ENCODE results near the gene MAP7D3.
A peak's percentile ranks its signal among the peaks of the same experiment; 100 is the strongest.
"Not testable (repeated sequence)": the region's sequence is repeated elsewhere in the genome, so short reads cannot be mapped to it uniquely, and the experiment has no call there.

MAP7D3 gene

DNA sequence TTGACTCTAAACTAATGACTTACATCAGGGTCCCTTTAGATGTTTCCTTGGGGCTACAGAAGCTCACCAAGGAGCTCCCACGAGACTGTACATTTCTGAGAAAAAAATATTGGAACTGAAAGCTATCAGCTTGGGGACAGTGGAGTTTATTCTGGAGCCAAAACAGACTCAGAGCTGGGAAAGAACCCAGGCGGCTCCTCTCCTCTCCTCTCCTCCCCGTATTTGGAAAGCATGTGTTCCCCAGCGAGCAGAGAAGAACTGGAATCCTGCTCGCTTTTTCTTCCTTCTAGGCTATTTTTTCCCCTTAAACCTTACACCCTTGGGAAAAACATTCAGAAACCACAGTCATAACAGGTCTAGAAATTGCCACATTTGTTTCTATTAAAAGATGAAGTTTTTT lies 4.3 kb upstream of the MAP7D3 start:
- no peaks in the 10 kb centered on the region for H3K36me3 ChIP-seq (ENCODE audit: low read length)
- H3K9ac ChIP-seq (ENCODE audit: low read length), result no peak overlapping the region
- H3K9me2 ChIP-seq (replicated peaks; ENCODE audit: insufficient read depth, low read length), result no peaks in the 10 kb centered on the region
- H2AFZ ChIP-seq (ENCODE audit: low read depth, low read length, severe bottlenecking), result no peak overlapping the region
- no peaks in the 10 kb centered on the region for H3K79me2 ChIP-seq (ENCODE audit: insufficient read depth, low read length)
- TF ChIP-seq EZH2phosphoT487 (conservative IDR thresholded peaks at IDR 0.05; ENCODE audit: low read length), result no peak
- H3F3A ChIP-seq (ENCODE audit: insufficient read depth), result no peaks in the 10 kb centered on the region
- no peak overlapping the region for H3K4me3 ChIP-seq (ENCODE audit: insufficient read depth, low read length, poor library complexity, severe bottlenecking)
- no peaks in the 10 kb centered on the region for H3K9me3 ChIP-seq (ENCODE audit: insufficient read depth, low read length)
- no peak overlapping the region for H3K27ac ChIP-seq (ENCODE audit: low read depth, low read length)
- H4K20me1 ChIP-seq (ENCODE audit: low read depth, low read length), result no peaks in the 10 kb centered on the region
- no peaks in the 10 kb centered on the region for H3K27me3 ChIP-seq (ENCODE audit: low read length)
- no peak overlapping the region for H3K4me2 ChIP-seq (ENCODE audit: low read depth, low read length, poor library complexity, severe bottlenecking)

DNA sequence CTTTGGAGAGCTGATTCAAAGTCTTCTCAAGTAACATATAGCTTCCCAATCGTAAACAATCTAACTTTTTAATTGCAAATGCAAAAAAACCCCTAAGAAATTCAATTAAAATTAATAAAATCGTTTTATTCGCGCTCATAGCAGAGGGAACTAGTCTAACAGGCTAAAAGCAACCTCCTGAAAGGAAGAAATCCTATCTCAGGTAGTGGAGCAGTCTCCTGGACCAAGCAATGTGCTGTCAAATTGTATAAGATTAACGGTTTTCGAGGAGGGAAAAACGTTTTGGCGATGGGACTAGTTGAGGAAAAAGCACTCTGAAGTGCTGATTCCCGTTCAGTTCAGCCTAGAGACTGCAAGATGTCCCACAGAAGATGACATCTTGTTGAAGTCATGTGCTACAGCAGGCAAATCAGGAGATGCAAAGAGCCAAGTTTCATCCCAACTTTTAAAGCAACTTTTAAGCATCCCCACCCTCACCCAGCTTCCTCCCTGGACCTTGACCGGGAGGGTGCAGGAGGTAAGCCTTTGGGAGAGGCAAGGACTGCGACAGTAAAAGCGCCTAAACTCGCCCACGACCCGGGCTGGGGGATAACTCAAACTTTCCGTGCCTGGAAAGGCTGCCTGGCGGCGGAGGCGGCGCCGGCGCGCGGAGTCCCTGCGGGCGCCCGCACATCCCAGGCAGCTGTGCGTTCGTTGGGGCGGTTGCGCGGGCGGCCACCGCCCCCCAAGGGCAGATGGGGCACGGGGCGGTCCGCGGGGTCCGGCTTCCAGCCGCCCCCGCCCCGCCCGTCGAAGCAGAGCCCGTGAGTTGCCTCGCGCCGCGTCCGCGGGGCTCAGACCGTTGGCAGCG lies 784 bp downstream of the MAP7D3 start:
- Histone ChIP-seq H3K36me3 (ENCODE audit: low read length) (no peaks in the 10 kb centered on the region), H3F3A (ENCODE audit: insufficient read depth) (no peaks in the 10 kb centered on the region), H3K27me3 (ENCODE audit: low read length) (no peaks in the 10 kb centered on the region), H2AFZ (ENCODE audit: low read depth, low read length, severe bottlenecking) (peak overlapping the region; percentile 98), H3K4me2 (ENCODE audit: low read depth, low read length, poor library complexity, severe bottlenecking) (peak overlapping the region; percentile 61), H3K9ac (ENCODE audit: low read length) (peak overlapping the region; percentile 82), H3K9me3 (ENCODE audit: insufficient read depth, low read length) (no peaks in the 10 kb centered on the region), H3K4me3 (ENCODE audit: insufficient read depth, low read length, poor library complexity, severe bottlenecking) (peak overlapping the region; percentile 81), H3K79me2 (ENCODE audit: insufficient read depth, low read length) (no peaks in the 10 kb centered on the region), H3K27ac (ENCODE audit: low read depth, low read length) (no peak overlapping the region), H3K9me2 (replicated peaks; ENCODE audit: insufficient read depth, low read length) (no peaks in the 10 kb centered on the region), H4K20me1 (ENCODE audit: low read depth, low read length) (no peaks in the 10 kb centered on the region)
- TF ChIP-seq EZH2phosphoT487 (conservative IDR thresholded peaks at IDR 0.05; ENCODE audit: low read length), result no peak
- TF ChIP-seq, protein P1, sequence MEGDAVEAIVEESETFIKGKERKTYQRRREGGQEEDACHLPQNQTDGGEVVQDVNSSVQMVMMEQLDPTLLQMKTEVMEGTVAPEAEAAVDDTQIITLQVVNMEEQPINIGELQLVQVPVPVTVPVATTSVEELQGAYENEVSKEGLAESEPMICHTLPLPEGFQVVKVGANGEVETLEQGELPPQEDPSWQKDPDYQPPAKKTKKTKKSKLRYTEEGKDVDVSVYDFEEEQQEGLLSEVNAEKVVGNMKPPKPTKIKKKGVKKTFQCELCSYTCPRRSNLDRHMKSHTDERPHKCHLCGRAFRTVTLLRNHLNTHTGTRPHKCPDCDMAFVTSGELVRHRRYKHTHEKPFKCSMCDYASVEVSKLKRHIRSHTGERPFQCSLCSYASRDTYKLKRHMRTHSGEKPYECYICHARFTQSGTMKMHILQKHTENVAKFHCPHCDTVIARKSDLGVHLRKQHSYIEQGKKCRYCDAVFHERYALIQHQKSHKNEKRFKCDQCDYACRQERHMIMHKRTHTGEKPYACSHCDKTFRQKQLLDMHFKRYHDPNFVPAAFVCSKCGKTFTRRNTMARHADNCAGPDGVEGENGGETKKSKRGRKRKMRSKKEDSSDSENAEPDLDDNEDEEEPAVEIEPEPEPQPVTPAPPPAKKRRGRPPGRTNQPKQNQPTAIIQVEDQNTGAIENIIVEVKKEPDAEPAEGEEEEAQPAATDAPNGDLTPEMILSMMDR (IDR thresholded peaks at IDR 0.05; ENCODE audit: insufficient read depth, low read length, poor library complexity, severe bottlenecking), result no peak

DNA sequence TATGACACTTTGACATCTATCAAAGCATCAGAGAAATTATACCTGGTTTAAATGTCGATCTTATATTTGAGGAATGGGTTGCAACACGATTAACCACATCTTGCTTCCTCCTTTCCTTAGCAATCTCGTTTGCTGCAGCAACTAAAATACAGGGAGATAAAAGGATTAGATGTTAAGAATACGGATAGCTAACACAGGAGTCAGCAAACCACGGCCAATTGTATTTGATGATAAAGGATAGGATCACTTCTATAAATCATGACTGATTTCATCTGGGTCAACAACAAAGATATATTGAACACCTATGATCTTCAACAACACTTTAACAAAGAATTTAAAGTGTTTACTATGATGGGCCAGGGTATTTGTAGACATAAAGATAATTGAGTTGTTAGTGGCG lies 5.0 kb downstream of the MAP7D3 start:
- Histone ChIP-seq H4K20me1 (ENCODE audit: low read depth, low read length) (no peaks in the 10 kb centered on the region), H3K79me2 (ENCODE audit: insufficient read depth, low read length) (no peaks in the 10 kb centered on the region), H3K27me3 (ENCODE audit: low read length) (no peaks in the 10 kb centered on the region), H3K4me3 (ENCODE audit: insufficient read depth, low read length, poor library complexity, severe bottlenecking) (no peak overlapping the region), H3K36me3 (ENCODE audit: low read length) (no peaks in the 10 kb centered on the region), H2AFZ (ENCODE audit: low read depth, low read length, severe bottlenecking) (no peak overlapping the region), H3K9me2 (replicated peaks; ENCODE audit: insufficient read depth, low read length) (no peaks in the 10 kb centered on the region), H3F3A (ENCODE audit: insufficient read depth) (no peaks in the 10 kb centered on the region), H3K9ac (ENCODE audit: low read length) (no peak overlapping the region), H3K9me3 (ENCODE audit: insufficient read depth, low read length) (no peaks in the 10 kb centered on the region), H3K27ac (ENCODE audit: low read depth, low read length) (no peak overlapping the region), H3K4me2 (ENCODE audit: low read depth, low read length, poor library complexity, severe bottlenecking) (no peak overlapping the region)
- TF ChIP-seq, protein P1 (IDR thresholded peaks at IDR 0.05; ENCODE audit: insufficient read depth, low read length, poor library complexity, severe bottlenecking), result no peak
- TF ChIP-seq EZH2phosphoT487 (conservative IDR thresholded peaks at IDR 0.05; ENCODE audit: low read length), result no peak

DNA sequence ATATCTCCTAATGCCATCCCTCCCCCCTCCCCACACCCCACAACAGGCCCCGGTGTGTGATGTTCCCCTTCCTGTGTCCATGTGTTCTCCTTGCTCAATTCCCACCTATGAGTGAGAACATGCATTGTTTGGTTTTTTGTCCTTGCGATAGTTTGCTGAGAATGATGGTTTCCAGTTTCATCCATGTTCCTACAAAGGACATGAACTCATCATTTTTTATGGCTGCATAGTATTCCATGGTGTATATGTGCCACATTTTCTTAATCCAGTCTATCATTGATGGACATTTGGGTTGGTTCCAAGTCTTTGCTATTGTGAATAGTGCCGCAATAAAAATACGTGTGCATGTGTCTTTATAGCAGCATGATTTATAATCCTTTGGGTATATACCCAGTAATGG lies 13.4 kb downstream of the MAP7D3 start:
- H3F3A ChIP-seq (ENCODE audit: insufficient read depth); H3K9me3 ChIP-seq (ENCODE audit: insufficient read depth, low read length); H3K4me2 ChIP-seq (ENCODE audit: low read depth, low read length, poor library complexity, severe bottlenecking); H3K36me3 ChIP-seq (ENCODE audit: low read length); H3K27me3 ChIP-seq (ENCODE audit: low read length); H3K9me2 ChIP-seq (replicated peaks; ENCODE audit: insufficient read depth, low read length); H3K9ac ChIP-seq (ENCODE audit: low read length); H3K79me2 ChIP-seq (ENCODE audit: insufficient read depth, low read length); H2AFZ ChIP-seq (ENCODE audit: low read depth, low read length, severe bottlenecking); H4K20me1 ChIP-seq (ENCODE audit: low read depth, low read length); H3K4me3 ChIP-seq (ENCODE audit: insufficient read depth, low read length, poor library complexity, severe bottlenecking); H3K27ac ChIP-seq (ENCODE audit: low read depth, low read length): not testable (repeated sequence)
